Esophagus squamous epithelium (tissue), 5 donors: ENCODE results near the gene ALG9. TPM values are rescaled to one million over a fixed set of nuclear protein-coding genes. Genes with fewer than 3 reads are reported as not detected.

Experiments used
- DNase-seq: peaks from one replicate; lab custom pipeline; 2025; lab: John Stamatoyannopoulos, UW
- H3K27ac ChIP-seq, 4 donors: fragments of 200-600 bp; sonication (generic); one replicate each; pipeline ENCODE4 v1.5.1; 2016 to 2019; ENCODE audit warnings: mild to moderate bottlenecking in 1 of 4
- H3K27me3 ChIP-seq, 4 donors: fragments of 200-600 bp; sonication (generic); 1 replicate in 3 of 4; 2 replicates in 1 of 4; pipeline versions ENCODE4 v1.5.1 to v1.6.0; 2017 to 2021; ENCODE audit warnings: antibody characterized with exemption in 1 of 4
- H3K36me3 ChIP-seq, 3 donors: fragments of 200-600 bp; sonication (generic); one replicate each; pipeline ENCODE4 v1.5.1; 2016 to 2019
- H3K4me1 ChIP-seq, 3 donors: fragments of 200-600 bp; sonication (generic); one replicate each; pipeline ENCODE4 v1.5.1; 2017 to 2019
- H3K4me3 ChIP-seq, 4 donors: fragments of 200-600 bp; sonication (generic); 1 replicate in 3 of 4; 2 replicates in 1 of 4; pipeline ENCODE4 v1.5.1; 2016 to 2019; ENCODE audit warnings: mild to moderate bottlenecking in 2 of 4, moderate library complexity in 1 of 4
- H3K9me3 ChIP-seq, 3 donors: fragments of 200-600 bp; sonication (generic); one replicate each; pipeline ENCODE4 v1.5.1; 2016 to 2019
- POLR2A ChIP-seq, 4 donors: fragments of 450-650 bp; IDR thresholded peaks; one replicate each; pipeline ENCODE4 v1.6.1; 2017; ENCODE audit warnings: antibody characterized with exemption in 4 of 4, mild to moderate bottlenecking in 4 of 4, moderate library complexity in 3 of 4
- WGBS, 2 donors: methylation state at CpG; one replicate each; pipeline ENCODE4 v1.1.5; 2018; 5-methylcytosine and 5-hydroxymethylcytosine counted together
- intact Hi-C: fragments of 100-400 bp; cut with DNase I; formaldehyde crosslinking; loops from one replicate; pipeline ENCODE4 v1.15.0; 2022
- total RNA-seq, 4 donors: library from RNA; depleted of rRNA; stranded (reverse); fragments of >200 nt; gene quantifications; one replicate each; pipeline ENCODE4 v1.1.0, GENCODE V29; 2016
- TF ChIP-seq, protein P1 (sequence below), 6 experiments: fragments of 450-650 bp in 4 of 6; fragments of 200-600 bp in 2 of 6; sonication (generic) in 2 of 6; IDR thresholded peaks; one replicate each; pipeline ENCODE4 v1.5.1; 2016 to 2019; ENCODE audit warnings: antibody characterized with exemption in 6 of 6, mild to moderate bottlenecking in 4 of 6, moderate library complexity in 4 of 6
- donor health status: DM: yes; HTN: yes; CAD: no.

The ALG9 gene
- total RNA-seq, 4 donors from 2014 or later = 18.7 to 29.4 (median 21.8) TPM

DNA sequence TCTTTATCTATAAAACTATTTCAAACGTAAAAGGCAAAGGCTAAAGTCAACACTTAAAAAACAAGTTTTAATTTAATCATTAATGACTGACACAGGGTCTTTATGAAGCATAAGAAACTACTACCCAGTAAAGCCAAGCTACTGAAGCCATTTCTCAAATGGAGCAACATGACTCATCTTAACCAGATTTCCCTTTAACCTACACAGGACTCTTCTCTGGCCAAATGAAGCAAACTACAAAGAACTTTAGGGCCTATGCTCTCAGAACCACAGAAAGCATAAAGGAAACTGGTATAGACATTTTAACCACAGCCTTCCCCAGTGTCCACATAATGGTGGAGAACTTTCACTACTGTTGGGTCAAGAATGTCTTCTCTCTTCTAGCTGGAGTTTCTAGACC, 34.7 kb downstream of the ALG9 start:
- 90 to 95% methylated on average over 1 of the region's 1 CpG for WGBS, 2 donors
- H3K27me3 ChIP-seq = no peaks in the 10 kb centered on the region
- intact Hi-C loops = loop anchor here (10.0 kb wide), 1 partner anchor 62 kb away; no protein-coding TSS in a partner anchor
- no peaks in the 10 kb centered on the region for H3K9me3 ChIP-seq
- no peak for TF ChIP-seq POLR2A (IDR thresholded peaks at IDR 0.05)
- TF ChIP-seq, protein P1, sequence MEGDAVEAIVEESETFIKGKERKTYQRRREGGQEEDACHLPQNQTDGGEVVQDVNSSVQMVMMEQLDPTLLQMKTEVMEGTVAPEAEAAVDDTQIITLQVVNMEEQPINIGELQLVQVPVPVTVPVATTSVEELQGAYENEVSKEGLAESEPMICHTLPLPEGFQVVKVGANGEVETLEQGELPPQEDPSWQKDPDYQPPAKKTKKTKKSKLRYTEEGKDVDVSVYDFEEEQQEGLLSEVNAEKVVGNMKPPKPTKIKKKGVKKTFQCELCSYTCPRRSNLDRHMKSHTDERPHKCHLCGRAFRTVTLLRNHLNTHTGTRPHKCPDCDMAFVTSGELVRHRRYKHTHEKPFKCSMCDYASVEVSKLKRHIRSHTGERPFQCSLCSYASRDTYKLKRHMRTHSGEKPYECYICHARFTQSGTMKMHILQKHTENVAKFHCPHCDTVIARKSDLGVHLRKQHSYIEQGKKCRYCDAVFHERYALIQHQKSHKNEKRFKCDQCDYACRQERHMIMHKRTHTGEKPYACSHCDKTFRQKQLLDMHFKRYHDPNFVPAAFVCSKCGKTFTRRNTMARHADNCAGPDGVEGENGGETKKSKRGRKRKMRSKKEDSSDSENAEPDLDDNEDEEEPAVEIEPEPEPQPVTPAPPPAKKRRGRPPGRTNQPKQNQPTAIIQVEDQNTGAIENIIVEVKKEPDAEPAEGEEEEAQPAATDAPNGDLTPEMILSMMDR (IDR thresholded peaks at IDR 0.05) = no peak
- H3K36me3 ChIP-seq = peaks cover 0 to 81% (median 7%) of the 10 kb centered on the region in 3 donors
- no peak overlapping the region for H3K27ac ChIP-seq
- no peak overlapping the region for H3K4me3 ChIP-seq
- H3K4me1 ChIP-seq = peaks cover 0 to 4% (median 0%) of the 10 kb centered on the region in 3 donors
- DNase-seq = no peak

DNA sequence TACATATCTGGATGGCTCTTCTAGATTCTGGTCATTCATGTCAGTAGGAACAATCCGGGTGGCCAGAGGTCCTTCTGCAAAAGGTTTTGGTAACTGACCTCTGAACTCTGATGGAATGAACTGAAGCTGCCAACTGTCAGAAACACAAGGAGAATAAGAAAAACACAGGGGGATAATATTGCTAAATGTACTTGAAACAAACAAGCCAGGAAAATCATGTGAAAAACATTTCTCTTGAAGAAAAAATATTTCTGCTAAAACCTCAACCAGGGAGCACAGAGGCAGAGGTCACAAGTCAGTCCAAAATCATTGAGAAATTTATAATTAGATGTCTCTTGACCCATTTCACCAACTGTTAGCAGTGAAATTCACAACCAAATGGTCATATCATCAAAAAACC, 35.2 kb downstream of the ALG9 start:
- Histone ChIP-seq H3K4me1 (peaks cover 0 to under 1% (median 0%) of the 10 kb centered on the region in 3 donors), H3K4me3 (no peak overlapping the region), H3K27me3 (no peaks in the 10 kb centered on the region), H3K27ac (no peak overlapping the region), H3K36me3 (peaks cover 0 to 86% (median 8%) of the 10 kb centered on the region in 3 donors), H3K9me3 (no peaks in the 10 kb centered on the region)
- intact Hi-C loops = loop anchor here (10.0 kb wide), 1 partner anchor 61 kb away; no protein-coding TSS in a partner anchor
- DNase-seq = no peak
- no peak for TF ChIP-seq POLR2A (IDR thresholded peaks at IDR 0.05)
- TF ChIP-seq, protein P1 (IDR thresholded peaks at IDR 0.05) = no peak
- 80% methylated on average over 1 of the region's 1 CpG for WGBS, 2 donors

DNA sequence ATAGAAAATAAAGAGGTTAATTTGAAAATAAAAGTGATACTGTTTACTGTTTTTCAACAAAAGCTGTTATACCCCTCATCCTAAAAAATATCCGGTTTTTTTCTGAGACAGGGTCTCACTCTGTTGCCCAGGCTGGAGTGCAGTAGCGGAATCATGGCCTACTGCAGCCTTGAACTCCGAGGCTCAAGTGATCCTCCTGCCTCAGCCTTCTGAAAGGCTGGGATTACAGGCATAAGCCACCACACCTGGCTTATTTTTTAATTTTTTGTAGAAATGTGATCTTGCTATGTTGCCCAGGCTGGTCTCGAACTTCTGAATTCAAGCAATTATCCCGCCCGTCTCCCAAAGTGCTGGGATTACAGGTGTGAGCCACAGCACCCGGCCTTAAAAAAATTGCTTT, 35.7 kb downstream of the ALG9 start:
- DNase-seq = no peak
- WGBS, 2 donors = 97% methylated on average over 7 of the region's 7 CpGs
- intact Hi-C loops = loop anchor here (10.0 kb wide), 1 partner anchor 61 kb away; no protein-coding TSS in a partner anchor
- no peak overlapping the region for H3K4me3 ChIP-seq
- no peak overlapping the region for H3K27ac ChIP-seq
- TF ChIP-seq POLR2A (IDR thresholded peaks at IDR 0.05) = no peak
- TF ChIP-seq, protein P1 (IDR thresholded peaks at IDR 0.05) = no peak
- H3K4me1 ChIP-seq = no peaks in the 10 kb centered on the region
- H3K36me3 ChIP-seq = peaks cover 0 to 91% (median 10%) of the 10 kb centered on the region in 3 donors
- H3K9me3 ChIP-seq = no peaks in the 10 kb centered on the region
- no peaks in the 10 kb centered on the region for H3K27me3 ChIP-seq

DNA sequence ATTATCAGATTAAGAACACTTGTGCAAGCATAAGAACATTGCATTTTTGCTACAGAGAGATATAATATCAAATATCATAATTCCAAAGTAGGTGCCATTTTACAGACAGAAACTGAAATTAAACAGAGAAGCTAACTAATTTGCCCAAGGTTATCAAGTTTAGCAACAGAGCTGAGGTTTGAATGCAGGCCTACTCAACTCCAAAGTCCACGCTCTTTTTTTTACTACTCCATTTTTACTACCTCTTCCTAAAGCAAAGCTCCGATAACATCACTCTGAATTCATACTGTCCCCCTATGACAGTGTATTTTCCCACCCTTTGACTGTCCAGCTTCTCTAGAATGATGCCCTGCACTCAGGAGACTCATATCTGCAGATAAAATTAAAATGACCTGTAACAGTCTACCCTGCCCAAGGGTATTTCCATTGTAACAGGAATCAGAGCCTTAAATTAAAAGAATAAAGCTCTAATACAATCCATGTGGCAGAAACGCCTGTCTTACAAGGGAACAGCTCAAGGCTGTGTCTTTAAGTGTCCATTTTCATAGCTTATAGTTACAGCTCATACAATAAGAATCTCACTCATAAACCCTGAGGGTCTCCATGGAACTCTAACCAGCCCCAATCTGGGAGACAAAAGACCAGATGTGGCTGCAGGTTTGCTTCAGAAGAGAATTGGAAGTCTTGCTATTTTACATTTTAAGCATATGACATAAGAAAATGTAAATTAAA, 36.8 kb downstream of the ALG9 start:
- Histone ChIP-seq H3K9me3 (no peaks in the 10 kb centered on the region), H3K36me3 (peaks cover 0 to 92% (median 10%) of the 10 kb centered on the region in 3 donors), H3K4me3 (no peak overlapping the region), H3K4me1 (no peaks in the 10 kb centered on the region), H3K27ac (no peak overlapping the region), H3K27me3 (no peaks in the 10 kb centered on the region)
- WGBS, 2 donors = 95 to 97% methylated on average over 3 of the region's 3 CpGs
- intact Hi-C loops = loop anchor here (5.0 to 10.0 kb wide), 2 partner anchors 60 to 267 kb away; no protein-coding TSS in a partner anchor
- DNase-seq = no peak
- TF ChIP-seq POLR2A (IDR thresholded peaks at IDR 0.05) = no peak
- TF ChIP-seq, protein P1 (IDR thresholded peaks at IDR 0.05) = no peak

DNA sequence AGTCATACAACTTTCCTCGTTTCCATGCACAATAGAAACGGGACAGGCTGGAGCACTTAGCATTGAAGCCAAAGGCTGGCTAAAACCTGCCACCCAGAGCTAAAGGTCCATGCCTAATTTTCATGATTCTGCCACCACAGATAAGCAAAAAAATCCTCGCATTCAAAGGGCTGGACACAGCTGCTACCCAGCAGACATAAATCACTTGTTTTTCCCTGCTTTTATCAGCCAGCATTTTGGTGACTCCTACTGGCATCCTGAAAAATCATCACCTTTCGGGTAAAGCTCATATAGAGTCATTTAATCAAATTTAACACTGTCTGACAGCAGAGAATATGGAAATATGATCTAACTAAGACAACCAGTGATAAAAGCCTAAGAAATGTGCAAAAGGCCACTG, 37.9 kb downstream of the ALG9 start:
- Histone ChIP-seq H3K4me3 (no peak overlapping the region), H3K9me3 (no peaks in the 10 kb centered on the region), H3K27ac (no peak overlapping the region), H3K4me1 (no peaks in the 10 kb centered on the region), H3K27me3 (no peaks in the 10 kb centered on the region), H3K36me3 (peaks cover 0 to 94% (median 10%) of the 10 kb centered on the region in 3 donors)
- no peak for TF ChIP-seq POLR2A (IDR thresholded peaks at IDR 0.05)
- TF ChIP-seq, protein P1 (IDR thresholded peaks at IDR 0.05) = no peak
- intact Hi-C loops = loop anchor here (5.0 to 10.0 kb wide), 2 partner anchors 59 to 266 kb away; no protein-coding TSS in a partner anchor
- 74 to 81% methylated on average over 4 of the region's 4 CpGs for WGBS, 2 donors
- DNase-seq = no peak
